Kidney (tissue), 14 donors: ENCODE data around the gene PCDHA1. TPM values are rescaled to one million over a fixed set of nuclear protein-coding genes. Genes with fewer than 3 reads are reported as not detected.

Source experiments
- DNase-seq, 5 donors: peaks; one replicate each; pipeline ENCODE4 v3.0.0-alpha.2; 2013 to 2020
- FAIRE-seq: peaks from 2 replicates; lab custom pipeline; 2012; peaks lifted over from hg19 to GRCh38; lab: Jason Lieb, UNC
- H3K27ac ChIP-seq, 2 donors: one replicate each; pipeline ENCODE4 v1.7.0; 2013; ENCODE audit warnings: low read depth in 2 of 2, low read length in 2 of 2, inconsistent platforms in 1 of 2
- H3K27me3 ChIP-seq: one replicate; pipeline ENCODE4 v1.7.1; 2013; ENCODE audit warnings: low read length, inconsistent platforms; ENCODE audit not compliant: control insufficient read depth, insufficient read depth
- H3K36me3 ChIP-seq, 3 donors: one replicate each; pipeline versions ENCODE4 v1.7.0 to v1.7.1; 2013; ENCODE audit warnings: low read length in 3 of 3, control low read depth in 1 of 3, inconsistent platforms in 1 of 3; ENCODE audit not compliant: insufficient read depth in 3 of 3, control insufficient read depth in 2 of 3
- H3K4me1 ChIP-seq, 3 donors: one replicate each; pipeline versions ENCODE4 v1.7.0 to v1.7.1; 2013; ENCODE audit warnings: low read length in 3 of 3, inconsistent platforms in 1 of 3, low read depth in 1 of 3; ENCODE audit not compliant: control insufficient read depth in 2 of 3, insufficient read depth in 2 of 3
- H3K4me3 ChIP-seq, 3 donors: one replicate each; pipeline versions ENCODE4 v1.7.0 to v1.8.1; 2013; ENCODE audit warnings: low read length in 3 of 3, control low read depth in 1 of 3, inconsistent platforms in 1 of 3
- H3K9ac ChIP-seq, 3 donors: one replicate each; pipeline versions ENCODE4 v1.7.0 to v1.7.1; 2013; ENCODE audit warnings: low read length in 3 of 3, control low read depth in 1 of 3, inconsistent platforms in 1 of 3
- H3K9me3 ChIP-seq, 3 donors: one replicate each; pipeline versions ENCODE4 v1.7.0 to v1.7.1; 2013; ENCODE audit warnings: low read length in 3 of 3, control low read depth in 1 of 3, inconsistent platforms in 1 of 3; ENCODE audit not compliant: control insufficient read depth in 2 of 3, insufficient read depth in 1 of 3
- intact Hi-C: fragments of 100-400 bp; cut with DNase I; formaldehyde crosslinking; loops from one replicate; pipeline ENCODE4 v1.11.1; 2022
- polyA plus RNA-seq: library from polyadenylated mRNA; stranded (reverse); fragments of 350-450 nt; fragmentation: Illumina TruSeq; extraction: RNeasy Lipid Tissue Mini Kit (QIAGEN cat#74804); gene quantifications from one replicate; pipeline ENCODE4 v1.2.3, GENCODE V29; 2014; ENCODE audit warnings: low read depth, low replicate concordance; ENCODE audit not compliant: insufficient read depth
- total RNA-seq: library from RNA; stranded (reverse); fragmentation: NEBNext Ultra II Directional; extraction: Animal tissue kit (Norgen Biotek cat#: 25700); gene quantifications from one replicate; pipeline ENCODE4 v1.2.1, GENCODE V29; 2021
- TF ChIP-seq, protein P1 (sequence below): IDR thresholded peaks from 3 replicates; pipeline ENCODE4 v1.5.1; 2012; ENCODE audit warnings: mild to moderate bottlenecking, moderate library complexity, borderline replicate concordance; ENCODE audit not compliant: insufficient read depth; ENCODE audit errors: extremely low read depth
- donor health status: control.
- donor health status: control.
- donor health status: control.
- donor health status: control.
- donor health status: control.
- donor health status: DM: yes; HTN: yes; CAD: no.
- donor health status: Normal renal cell carcinoma (clear cell type).

PCDHA1 gene
- total and polyA plus RNA-seq, 2 donors from 2014 or later: 0.13 TPM; not detected in 1

DNA sequence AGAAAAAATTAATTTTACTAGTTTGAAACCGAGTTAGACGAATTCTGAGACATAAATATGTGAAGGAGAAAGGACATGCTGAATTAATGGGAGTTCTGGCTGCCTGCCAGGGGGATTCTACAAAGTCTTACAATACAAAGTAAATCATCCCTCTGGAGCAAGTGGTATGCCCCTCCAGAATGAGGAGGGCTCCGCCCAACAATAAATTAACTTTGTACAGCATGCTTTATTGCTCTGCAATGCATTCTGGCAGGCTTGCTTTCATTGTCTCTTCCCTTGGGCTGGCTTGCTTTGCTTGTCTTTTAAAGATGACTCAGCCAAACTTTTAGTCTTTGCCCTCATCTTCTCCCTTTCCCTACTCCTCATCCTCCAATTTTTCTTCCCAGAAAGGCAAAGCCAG lies 253.6 kb downstream of the PCDHA1 start:
- H3K9me3 ChIP-seq: no peaks in the 10 kb centered on the region
- H3K9ac ChIP-seq: no peak overlapping the region
- TF ChIP-seq, protein P1, sequence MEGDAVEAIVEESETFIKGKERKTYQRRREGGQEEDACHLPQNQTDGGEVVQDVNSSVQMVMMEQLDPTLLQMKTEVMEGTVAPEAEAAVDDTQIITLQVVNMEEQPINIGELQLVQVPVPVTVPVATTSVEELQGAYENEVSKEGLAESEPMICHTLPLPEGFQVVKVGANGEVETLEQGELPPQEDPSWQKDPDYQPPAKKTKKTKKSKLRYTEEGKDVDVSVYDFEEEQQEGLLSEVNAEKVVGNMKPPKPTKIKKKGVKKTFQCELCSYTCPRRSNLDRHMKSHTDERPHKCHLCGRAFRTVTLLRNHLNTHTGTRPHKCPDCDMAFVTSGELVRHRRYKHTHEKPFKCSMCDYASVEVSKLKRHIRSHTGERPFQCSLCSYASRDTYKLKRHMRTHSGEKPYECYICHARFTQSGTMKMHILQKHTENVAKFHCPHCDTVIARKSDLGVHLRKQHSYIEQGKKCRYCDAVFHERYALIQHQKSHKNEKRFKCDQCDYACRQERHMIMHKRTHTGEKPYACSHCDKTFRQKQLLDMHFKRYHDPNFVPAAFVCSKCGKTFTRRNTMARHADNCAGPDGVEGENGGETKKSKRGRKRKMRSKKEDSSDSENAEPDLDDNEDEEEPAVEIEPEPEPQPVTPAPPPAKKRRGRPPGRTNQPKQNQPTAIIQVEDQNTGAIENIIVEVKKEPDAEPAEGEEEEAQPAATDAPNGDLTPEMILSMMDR: no peak
- no peaks in the 10 kb centered on the region for H3K4me1 ChIP-seq
- no peaks in the 10 kb centered on the region for H3K27me3 ChIP-seq
- H3K4me3 ChIP-seq: peak overlapping the region in 2 of 3 donors; percentile 49 to 72
- FAIRE-seq (no peak), DNase-seq (peak in 1 of 5 donors; percentile 3)
- intact Hi-C loops: no loop called here
- H3K36me3 ChIP-seq: no peaks in the 10 kb centered on the region
- H3K27ac ChIP-seq: no peak overlapping the region

DNA sequence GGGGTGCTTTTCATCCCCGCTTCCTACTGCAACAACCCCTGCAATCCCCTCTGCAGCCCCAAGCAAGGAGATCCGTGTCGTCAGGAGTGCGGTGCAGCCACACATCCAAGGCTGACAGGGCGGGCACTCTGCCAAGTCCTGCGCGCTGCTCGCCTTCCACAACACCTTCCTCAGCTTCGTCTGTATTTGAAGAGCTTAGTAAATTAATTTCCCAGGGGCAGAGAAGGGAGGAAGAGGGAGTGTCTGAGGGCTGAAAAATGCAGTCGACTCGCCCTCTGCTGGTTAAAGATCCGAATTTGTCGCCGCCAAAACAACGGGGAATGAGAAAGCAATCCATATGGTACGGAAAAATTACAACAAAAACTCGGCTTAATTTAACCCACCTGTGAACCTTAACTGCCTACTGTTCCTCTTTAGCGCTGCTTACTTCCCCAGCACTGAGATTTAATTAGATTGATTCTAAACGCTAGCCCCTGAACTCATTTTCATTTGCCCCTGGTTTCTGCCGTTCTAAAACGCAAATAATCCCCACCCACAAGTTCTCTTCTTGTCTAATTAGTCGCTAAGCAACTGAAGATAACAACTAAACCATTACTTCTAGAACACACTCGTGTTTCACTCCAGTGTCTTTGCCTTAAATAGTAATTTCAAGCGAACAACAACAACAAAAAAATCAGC lies 254.3 kb downstream of the PCDHA1 start:
- TF ChIP-seq, protein P1: peak; percentile 61
- H3K27ac ChIP-seq: peak overlapping the region; percentile 78 to 79
- no peak for FAIRE-seq
- H3K4me3 ChIP-seq: peak overlapping the region; percentile 28 to 72 (median 49)
- H3K36me3 ChIP-seq: no peaks in the 10 kb centered on the region
- peak overlapping the region; percentile 2 to 73 (median 57) for H3K9ac ChIP-seq
- H3K27me3 ChIP-seq: no peaks in the 10 kb centered on the region
- intact Hi-C loops: no loop called here
- no peaks in the 10 kb centered on the region for H3K9me3 ChIP-seq
- no peaks in the 10 kb centered on the region for H3K4me1 ChIP-seq
- peak in 3 of 5 donors; percentile 28 to 79 (median 47) for DNase-seq

DNA sequence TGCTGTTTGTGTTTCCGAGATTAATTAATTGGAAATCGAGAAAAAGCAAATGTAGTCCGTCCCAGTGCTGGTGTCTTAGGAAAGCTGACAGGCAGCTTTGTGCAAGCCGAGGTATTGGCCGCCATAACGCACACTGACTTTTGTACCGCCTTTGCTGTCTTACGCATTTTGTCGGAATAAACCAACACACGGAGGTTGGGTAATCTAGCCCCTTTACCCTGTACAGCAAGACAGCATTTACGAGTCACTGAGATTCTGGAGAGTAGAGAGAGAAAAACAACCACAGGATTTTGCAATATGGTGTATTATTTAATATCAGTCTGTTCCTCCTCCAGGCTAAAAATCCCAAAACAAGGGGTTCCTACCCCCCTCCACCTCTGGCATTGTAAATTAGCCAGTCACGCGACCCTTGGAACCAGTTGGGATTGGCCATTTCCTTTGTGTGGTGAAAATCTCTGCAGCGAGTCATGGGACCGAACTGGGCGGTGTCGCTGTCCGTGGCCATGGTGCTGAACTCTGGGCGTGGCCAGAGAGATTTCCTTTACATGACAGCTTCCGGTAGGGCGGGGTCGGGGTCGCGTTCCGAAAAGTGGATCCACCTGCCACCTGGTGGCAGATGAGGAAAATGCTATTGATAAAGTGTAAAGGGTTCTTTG lies 255.0 kb downstream of the PCDHA1 start:
- DNase-seq (peak; percentile 93 to 98 (median 93)), FAIRE-seq (peak; percentile 98)
- TF ChIP-seq, protein P1: peak; percentile 84
- intact Hi-C loops: no loop called here
- Histone ChIP-seq H3K4me3 (peak overlapping the region; percentile 28 to 72 (median 49)), H3K27ac (peak overlapping the region; percentile 78 to 79), H3K27me3 (no peaks in the 10 kb centered on the region), H3K36me3 (no peaks in the 10 kb centered on the region), H3K4me1 (no peaks in the 10 kb centered on the region), H3K9me3 (no peaks in the 10 kb centered on the region), H3K9ac (peak overlapping the region; percentile 2 to 73 (median 57))
